SU-DHL-6 (cell line): Measurements from ENCODE around the gene MECR.

Source experiments
- EZH2phosphoT487 ChIP-seq: fragments of 200-600 bp; sonication (generic), shearing (Covaris generic); conservative IDR thresholded peaks from 2 replicates; pipeline ENCODE4 v1.6.1; 2018; ENCODE audit warnings: mild to moderate bottlenecking, antibody characterized with exemption, low read length, moderate library complexity, mixed read lengths
- TF ChIP-seq, protein P1 (sequence below): fragments of 200-600 bp; sonication (generic); IDR thresholded peaks from one replicate; pipeline ENCODE4 v1.5.1; 2017; ENCODE audit warnings: antibody characterized with exemption, mild to moderate bottlenecking, low read length, moderate library complexity; ENCODE audit not compliant: insufficient read depth, poor library complexity, severe bottlenecking

DNA sequence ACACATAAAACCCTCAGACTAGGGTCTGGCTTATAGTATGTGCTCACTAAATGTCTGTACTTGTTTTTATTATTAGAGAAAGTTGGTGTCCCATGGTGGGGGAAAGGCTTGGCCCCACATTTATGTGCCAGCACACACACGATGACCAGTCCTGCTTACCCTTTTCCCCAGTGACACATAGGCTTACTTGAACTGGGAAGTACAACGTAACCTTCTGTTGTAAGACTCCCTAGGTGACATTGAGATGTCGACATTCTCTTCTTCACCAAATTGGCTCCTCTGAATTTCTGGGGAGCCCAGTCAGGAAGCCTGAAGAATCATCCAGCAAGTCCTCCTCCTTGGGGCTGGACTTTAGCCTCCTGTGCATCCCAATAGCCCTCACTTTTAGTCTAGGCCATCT is 1.7 kb upstream of the MECR start:
- TF ChIP-seq, protein P1, sequence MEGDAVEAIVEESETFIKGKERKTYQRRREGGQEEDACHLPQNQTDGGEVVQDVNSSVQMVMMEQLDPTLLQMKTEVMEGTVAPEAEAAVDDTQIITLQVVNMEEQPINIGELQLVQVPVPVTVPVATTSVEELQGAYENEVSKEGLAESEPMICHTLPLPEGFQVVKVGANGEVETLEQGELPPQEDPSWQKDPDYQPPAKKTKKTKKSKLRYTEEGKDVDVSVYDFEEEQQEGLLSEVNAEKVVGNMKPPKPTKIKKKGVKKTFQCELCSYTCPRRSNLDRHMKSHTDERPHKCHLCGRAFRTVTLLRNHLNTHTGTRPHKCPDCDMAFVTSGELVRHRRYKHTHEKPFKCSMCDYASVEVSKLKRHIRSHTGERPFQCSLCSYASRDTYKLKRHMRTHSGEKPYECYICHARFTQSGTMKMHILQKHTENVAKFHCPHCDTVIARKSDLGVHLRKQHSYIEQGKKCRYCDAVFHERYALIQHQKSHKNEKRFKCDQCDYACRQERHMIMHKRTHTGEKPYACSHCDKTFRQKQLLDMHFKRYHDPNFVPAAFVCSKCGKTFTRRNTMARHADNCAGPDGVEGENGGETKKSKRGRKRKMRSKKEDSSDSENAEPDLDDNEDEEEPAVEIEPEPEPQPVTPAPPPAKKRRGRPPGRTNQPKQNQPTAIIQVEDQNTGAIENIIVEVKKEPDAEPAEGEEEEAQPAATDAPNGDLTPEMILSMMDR = no peak
- TF ChIP-seq EZH2phosphoT487 = no peak
